ENCODE data around the gene MYBPC2.

The MYBPC2 gene

GRCh38 chr19:50489461-50490011 is 56.8 kb downstream of the MYBPC2 start:
- H3K9me3 ChIP-seq (ENCODE audit: low read length) = peaks cover 4% of the 10 kb centered on the region
- no peaks in the 10 kb centered on the region for H3K36me3 ChIP-seq (ENCODE audit: insufficient read depth, low read length)
- no peak overlapping the region for H2AFZ ChIP-seq (ENCODE audit: low read depth, low read length)
- peaks cover 9% of the 10 kb centered on the region for H3K4me1 ChIP-seq (ENCODE audit: insufficient read depth, low read length)
- no peaks in the 10 kb centered on the region for H3K27me3 ChIP-seq (ENCODE audit: insufficient read depth, low read length)
- H3K4me3 ChIP-seq (ENCODE audit: low read length) = no peak overlapping the region

GRCh38 chr19:50490411-50490811 is 57.7 kb downstream of the MYBPC2 start:
- no peaks in the 10 kb centered on the region for H3K36me3 ChIP-seq (ENCODE audit: insufficient read depth, low read length)
- H3K4me1 ChIP-seq (ENCODE audit: insufficient read depth, low read length) = peaks cover 9% of the 10 kb centered on the region
- H3K4me3 ChIP-seq (ENCODE audit: low read length) = no peak overlapping the region
- H3K27me3 ChIP-seq (ENCODE audit: insufficient read depth, low read length) = no peaks in the 10 kb centered on the region
- no peaks in the 10 kb centered on the region for H3K9me3 ChIP-seq (ENCODE audit: low read length)
- no peak overlapping the region for H2AFZ ChIP-seq (ENCODE audit: low read depth, low read length)

GRCh38 chr19:50490991-50491472 is 58.3 kb downstream of the MYBPC2 start:
- Histone ChIP-seq H3K27me3 (ENCODE audit: insufficient read depth, low read length) (no peaks in the 10 kb centered on the region), H3K36me3 (ENCODE audit: insufficient read depth, low read length) (no peaks in the 10 kb centered on the region), H2AFZ (ENCODE audit: low read depth, low read length) (no peak overlapping the region), H3K4me1 (ENCODE audit: insufficient read depth, low read length) (peaks cover 9% of the 10 kb centered on the region), H3K9me3 (ENCODE audit: low read length) (no peaks in the 10 kb centered on the region), H3K4me3 (ENCODE audit: low read length) (no peak overlapping the region)

GRCh38 chr19:50492303-50493052 is 59.8 kb downstream of the MYBPC2 start:
- H3K9me3 ChIP-seq (ENCODE audit: low read length) = no peaks in the 10 kb centered on the region
- peaks cover 18% of the 10 kb centered on the region for H3K4me1 ChIP-seq (ENCODE audit: insufficient read depth, low read length)
- H3K36me3 ChIP-seq (ENCODE audit: insufficient read depth, low read length) = no peaks in the 10 kb centered on the region
- H3K27me3 ChIP-seq (ENCODE audit: insufficient read depth, low read length) = no peaks in the 10 kb centered on the region
- no peak overlapping the region for H2AFZ ChIP-seq (ENCODE audit: low read depth, low read length)
- H3K4me3 ChIP-seq (ENCODE audit: low read length) = no peak overlapping the region

GRCh38 chr19:50493171-50493570 is 60.5 kb downstream of the MYBPC2 start:
- Histone ChIP-seq H3K27me3 (ENCODE audit: insufficient read depth, low read length) (no peaks in the 10 kb centered on the region), H3K4me1 (ENCODE audit: insufficient read depth, low read length) (peaks cover 18% of the 10 kb centered on the region), H3K36me3 (ENCODE audit: insufficient read depth, low read length) (no peaks in the 10 kb centered on the region), H3K9me3 (ENCODE audit: low read length) (no peaks in the 10 kb centered on the region), H2AFZ (ENCODE audit: low read depth, low read length) (no peak overlapping the region), H3K4me3 (ENCODE audit: low read length) (no peak overlapping the region)

GRCh38 chr19:50494186-50495019 is 61.7 kb downstream of the MYBPC2 start:
- no peak overlapping the region for H3K4me3 ChIP-seq (ENCODE audit: low read length)
- no peak overlapping the region for H2AFZ ChIP-seq (ENCODE audit: low read depth, low read length)
- no peaks in the 10 kb centered on the region for H3K9me3 ChIP-seq (ENCODE audit: low read length)
- no peaks in the 10 kb centered on the region for H3K27me3 ChIP-seq (ENCODE audit: insufficient read depth, low read length)
- no peaks in the 10 kb centered on the region for H3K36me3 ChIP-seq (ENCODE audit: insufficient read depth, low read length)
- H3K4me1 ChIP-seq (ENCODE audit: insufficient read depth, low read length) = peaks cover 18% of the 10 kb centered on the region

- no peaks in the 10 kb centered on the region for H3K27me3 ChIP-seq (ENCODE audit: insufficient read depth, low read length)
- H3K9me3 ChIP-seq (ENCODE audit: low read length) = no peaks in the 10 kb centered on the region
- H2AFZ ChIP-seq (ENCODE audit: low read depth, low read length) = no peak overlapping the region
- no peaks in the 10 kb centered on the region for H3K36me3 ChIP-seq (ENCODE audit: insufficient read depth, low read length)
- peaks cover 21% of the 10 kb centered on the region for H3K4me1 ChIP-seq (ENCODE audit: insufficient read depth, low read length)
- H3K4me3 ChIP-seq (ENCODE audit: low read length) = no peak overlapping the region
Observed at GRCh38 chr19:50495020-50495531, 62.4 kb downstream of the MYBPC2 start.

GRCh38 chr19:50496189-50497021 is 63.7 kb downstream of the MYBPC2 start:
- Histone ChIP-seq H3K4me1 (ENCODE audit: insufficient read depth, low read length) (peaks cover 34% of the 10 kb centered on the region), H2AFZ (ENCODE audit: low read depth, low read length) (peak overlapping the region; percentile 44), H3K9me3 (ENCODE audit: low read length) (no peaks in the 10 kb centered on the region), H3K36me3 (ENCODE audit: insufficient read depth, low read length) (no peaks in the 10 kb centered on the region), H3K27me3 (ENCODE audit: insufficient read depth, low read length) (no peaks in the 10 kb centered on the region), H3K4me3 (ENCODE audit: low read length) (no peak overlapping the region)

- Histone ChIP-seq H3K27me3 (ENCODE audit: insufficient read depth, low read length) (no peaks in the 10 kb centered on the region), H3K9me3 (ENCODE audit: low read length) (no peaks in the 10 kb centered on the region), H3K36me3 (ENCODE audit: insufficient read depth, low read length) (no peaks in the 10 kb centered on the region), H2AFZ (ENCODE audit: low read depth, low read length) (peak overlapping the region; percentile 44), H3K4me1 (ENCODE audit: insufficient read depth, low read length) (peaks cover 36% of the 10 kb centered on the region), H3K4me3 (ENCODE audit: low read length) (no peak overlapping the region)
Observed at GRCh38 chr19:50497022-50497405, 64.3 kb downstream of the MYBPC2 start.

GRCh38 chr19:50498219-50499056 is 65.7 kb downstream of the MYBPC2 start:
- Histone ChIP-seq H3K36me3 (ENCODE audit: insufficient read depth, low read length) (no peaks in the 10 kb centered on the region), H2AFZ (ENCODE audit: low read depth, low read length) (no peak overlapping the region), H3K9me3 (ENCODE audit: low read length) (no peaks in the 10 kb centered on the region), H3K4me3 (ENCODE audit: low read length) (no peak overlapping the region), H3K4me1 (ENCODE audit: insufficient read depth, low read length) (peaks cover 33% of the 10 kb centered on the region), H3K27me3 (ENCODE audit: insufficient read depth, low read length) (no peaks in the 10 kb centered on the region)

- Histone ChIP-seq H3K4me3 (ENCODE audit: low read length) (no peak overlapping the region), H3K4me1 (ENCODE audit: insufficient read depth, low read length) (peaks cover 33% of the 10 kb centered on the region), H3K9me3 (ENCODE audit: low read length) (no peaks in the 10 kb centered on the region), H2AFZ (ENCODE audit: low read depth, low read length) (no peak overlapping the region), H3K36me3 (ENCODE audit: insufficient read depth, low read length) (no peaks in the 10 kb centered on the region), H3K27me3 (ENCODE audit: insufficient read depth, low read length) (no peaks in the 10 kb centered on the region)
Observed at GRCh38 chr19:50500060-50500752, 67.5 kb downstream of the MYBPC2 start.

Data from neuron (in vitro differentiated cells).